GM19397 (cell line): ENCODE data around the gene TSPO.

Source experiments
- ATAC-seq: cut with Tn5 transposase; IDR thresholded peaks from one replicate; pipeline ENCODE4 v1.9.1; 2021; ENCODE audit warnings: mild to moderate bottlenecking, moderate library complexity; ENCODE audit not compliant: unreplicated experiment

TSPO gene

GRCh38 chr22:43157874-43158546 lies 6.7 kb downstream of the TSPO start:
- no peak for ATAC-seq

- ATAC-seq: no peak
Measured at GRCh38 chr22:43158778-43159483, 7.6 kb downstream of the TSPO start.

- ATAC-seq: no peak
Measured at GRCh38 chr22:43159484-43160178, 8.3 kb downstream of the TSPO start.

- no peak for ATAC-seq
Measured at GRCh38 chr22:43160497-43161126, 9.3 kb downstream of the TSPO start.

GRCh38 chr22:43162412-43163150 lies 11.2 kb downstream of the TSPO start:
- no peak for ATAC-seq

- ATAC-seq: no peak
Measured at GRCh38 chr22:43163241-43163795, 12.0 kb downstream of the TSPO start.

- no peak for ATAC-seq
Measured at GRCh38 chr22:43164636-43165035, 13.3 kb downstream of the TSPO start.

- ATAC-seq: no peak
Measured at GRCh38 chr22:43166132-43166930, 15.0 kb downstream of the TSPO start.

GRCh38 chr22:43167001-43167589 lies 15.7 kb downstream of the TSPO start:
- ATAC-seq: no peak

GRCh38 chr22:43168471-43169309 lies 17.3 kb downstream of the TSPO start:
- no peak for ATAC-seq

- no peak for ATAC-seq
Measured at GRCh38 chr22:43169310-43170130, 18.2 kb downstream of the TSPO start.

GRCh38 chr22:43170131-43170480 lies 18.7 kb downstream of the TSPO start:
- ATAC-seq: no peak

GRCh38 chr22:43171019-43171491 lies 19.7 kb downstream of the TSPO start:
- no peak for ATAC-seq

GRCh38 chr22:43171607-43172006 lies 20.2 kb downstream of the TSPO start:
- ATAC-seq: no peak

- ATAC-seq: no peak
Measured at GRCh38 chr22:43172191-43172590, 20.8 kb downstream of the TSPO start.

GRCh38 chr22:43173566-43173965 lies 22.2 kb downstream of the TSPO start:
- no peak for ATAC-seq

- ATAC-seq: no peak
Measured at GRCh38 chr22:43173976-43174720, 22.8 kb downstream of the TSPO start.
